ENCODE results near the gene PITX3. TPM values are rescaled to one million over a fixed set of nuclear protein-coding genes. Genes with fewer than 3 reads are reported as not detected.

The PITX3 gene
- total and polyA plus RNA-seq, 10 donors: not detected

DNA sequence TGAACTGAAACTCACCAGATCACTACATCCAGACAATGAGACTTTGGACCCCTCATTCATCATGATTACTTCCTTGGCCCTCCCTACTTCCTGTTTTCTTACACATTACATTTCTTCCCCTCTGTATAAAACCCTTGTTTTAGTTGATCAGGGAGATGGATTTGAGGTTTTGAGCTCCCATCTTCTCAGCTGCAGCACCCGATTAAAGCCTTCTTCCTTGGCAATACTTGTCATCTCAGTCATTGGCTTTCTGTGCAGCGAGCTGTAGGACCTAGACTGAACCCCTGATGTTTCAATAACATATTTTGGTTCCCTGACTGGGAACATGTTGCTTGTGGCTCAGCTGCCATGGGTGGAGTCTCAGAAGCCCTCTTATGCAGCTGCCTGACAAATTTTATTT lies 56.0 kb downstream of the PITX3 start:
- Histone ChIP-seq H3K27me3 (replicated peaks in 1 of 7) (no peaks in the 10 kb centered on the region), H3K4me3 (no peak overlapping the region), H3K9me3 (peaks cover 0 to 9% (median 3%) of the 10 kb centered on the region in 8 donors), H3K27ac (peak overlapping the region in 4 of 8 donors; percentile 46 to 72 (median 56)), H3K36me3 (no peaks in the 10 kb centered on the region), H3K4me1 (peaks cover 0 to 21% (median 14%) of the 10 kb centered on the region in 6 donors)
- 61 to 77% (median 69%) methylated on average over 2 of the region's 2 CpGs for WGBS, 5 donors
- intact Hi-C loops (cut with DNase I; ENCODE audit: low total_unique reads): no loop called here
- no peak for TF ChIP-seq POLR2AphosphoS5 (IDR thresholded peaks at IDR 0.05)
- TF ChIP-seq, protein P1, sequence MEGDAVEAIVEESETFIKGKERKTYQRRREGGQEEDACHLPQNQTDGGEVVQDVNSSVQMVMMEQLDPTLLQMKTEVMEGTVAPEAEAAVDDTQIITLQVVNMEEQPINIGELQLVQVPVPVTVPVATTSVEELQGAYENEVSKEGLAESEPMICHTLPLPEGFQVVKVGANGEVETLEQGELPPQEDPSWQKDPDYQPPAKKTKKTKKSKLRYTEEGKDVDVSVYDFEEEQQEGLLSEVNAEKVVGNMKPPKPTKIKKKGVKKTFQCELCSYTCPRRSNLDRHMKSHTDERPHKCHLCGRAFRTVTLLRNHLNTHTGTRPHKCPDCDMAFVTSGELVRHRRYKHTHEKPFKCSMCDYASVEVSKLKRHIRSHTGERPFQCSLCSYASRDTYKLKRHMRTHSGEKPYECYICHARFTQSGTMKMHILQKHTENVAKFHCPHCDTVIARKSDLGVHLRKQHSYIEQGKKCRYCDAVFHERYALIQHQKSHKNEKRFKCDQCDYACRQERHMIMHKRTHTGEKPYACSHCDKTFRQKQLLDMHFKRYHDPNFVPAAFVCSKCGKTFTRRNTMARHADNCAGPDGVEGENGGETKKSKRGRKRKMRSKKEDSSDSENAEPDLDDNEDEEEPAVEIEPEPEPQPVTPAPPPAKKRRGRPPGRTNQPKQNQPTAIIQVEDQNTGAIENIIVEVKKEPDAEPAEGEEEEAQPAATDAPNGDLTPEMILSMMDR (IDR thresholded peaks at IDR 0.05 in 8 of 11, conservative IDR thresholded peaks at IDR 0.05 in 3 of 11): no peak
- no peak for TF ChIP-seq POLR2A (IDR thresholded peaks at IDR 0.05)
- no peak for DNase-seq

DNA sequence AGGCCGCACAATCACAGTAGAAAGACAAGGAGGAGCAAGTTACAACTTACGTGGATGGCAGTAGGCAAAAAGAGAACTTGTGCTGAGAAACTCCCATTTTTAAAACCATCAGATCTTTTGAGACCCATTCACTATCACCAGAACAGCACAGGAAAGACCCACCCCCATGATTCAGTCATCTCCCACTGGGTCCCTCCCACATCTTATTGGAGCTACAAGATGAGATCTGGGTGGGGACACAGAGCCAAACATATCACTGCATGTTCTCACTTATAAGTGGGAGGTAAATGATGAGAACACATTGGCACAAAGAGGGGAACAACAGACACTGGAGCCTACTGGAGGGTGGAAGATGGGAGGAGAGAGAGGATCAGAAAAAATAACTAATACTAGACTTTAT lies 56.7 kb downstream of the PITX3 start:
- intact Hi-C loops (cut with DNase I; ENCODE audit: low total_unique reads): no loop called here
- Histone ChIP-seq H3K9me3 (peaks cover 0 to 7% (median 0%) of the 10 kb centered on the region in 8 donors), H3K4me1 (peaks cover 0 to 16% (median 13%) of the 10 kb centered on the region in 6 donors), H3K36me3 (no peaks in the 10 kb centered on the region), H3K27ac (no peak overlapping the region), H3K27me3 (replicated peaks in 1 of 7) (no peaks in the 10 kb centered on the region), H3K4me3 (no peak overlapping the region)
- DNase-seq: no peak
- no peak for TF ChIP-seq POLR2AphosphoS5 (IDR thresholded peaks at IDR 0.05)
- no peak for TF ChIP-seq POLR2A (IDR thresholded peaks at IDR 0.05)
- TF ChIP-seq, protein P1 (IDR thresholded peaks at IDR 0.05 in 8 of 11, conservative IDR thresholded peaks at IDR 0.05 in 3 of 11): no peak
- 79 to 95% (median 89%) methylated on average over 2 of the region's 2 CpGs for WGBS, 5 donors

Other genes starting within 250 kb of the PITX3 start
- gene ARMH3, start 185.3 kb downstream of the PITX3 start, total RNA-seq: 10 to 100 TPM; 19.4 to 37.4 (median 25.8) TPM
- 10 to 100 TPM; 11.6 to 13.5 (median 13.5) TPM for gene ARMH3, start 185.3 kb downstream of the PITX3 start, polyA plus RNA-seq
- 10 to 100 TPM; 15.9 to 29.5 (median 21.9) TPM for gene HPS6, start 176.2 kb downstream of the PITX3 start, total RNA-seq
- 10 to 100 TPM in 2 of 3 donors, 1 to 10 TPM in 1; 7.2 to 14.1 (median 10.8) TPM for gene HPS6, start 176.2 kb downstream of the PITX3 start, polyA plus RNA-seq
- 10 to 100 TPM; 59.3 to 89.9 (median 71.1) TPM for gene LDB1, start 121.1 kb downstream of the PITX3 start, total RNA-seq
- gene LDB1, start 121.1 kb downstream of the PITX3 start, polyA plus RNA-seq: 10 to 100 TPM; 22.5 to 50.2 (median 25.4) TPM
- gene PPRC1, start 108.5 kb downstream of the PITX3 start, total RNA-seq: 10 to 100 TPM; 22.3 to 52.5 (median 30.9) TPM
- 10 to 100 TPM; 12.1 to 22.0 (median 15.4) TPM for gene PPRC1, start 108.5 kb downstream of the PITX3 start, polyA plus RNA-seq
- 10 to 100 TPM; 37.2 to 60.0 (median 42.3) TPM for gene NOLC1, start 89.1 kb downstream of the PITX3 start, total RNA-seq
- gene NOLC1, start 89.1 kb downstream of the PITX3 start, polyA plus RNA-seq: 10 to 100 TPM; 24.6 to 36.1 (median 34.8) TPM
- 1 to 10 TPM in 1 of 7 donors, under 1 TPM in 4, not detected in 2; 0.26 to 2.0 (median 0.64) TPM for gene ELOVL3, start 15.2 kb downstream of the PITX3 start, total RNA-seq
- 1 to 10 TPM in 2 of 3 donors, under 1 TPM in 1; 0.08 to 1.1 (median 1.1) TPM for gene ELOVL3, start 15.2 kb downstream of the PITX3 start, polyA plus RNA-seq
- gene GBF1, start 4.0 kb upstream of the PITX3 start, total RNA-seq: 10 to 100 TPM; 36.4 to 42.1 (median 41.3) TPM
- 10 to 100 TPM in 1 of 3 donors, 1 to 10 TPM in 2; 5.8 to 11.5 (median 7.3) TPM for gene GBF1, start 4.0 kb upstream of the PITX3 start, polyA plus RNA-seq
- 100 to 1,000 TPM in 3 of 7 donors, 10 to 100 TPM in 4; 51.6 to 161 (median 75.2) TPM for gene NFKB2, start 154.2 kb upstream of the PITX3 start, total RNA-seq
- 10 to 100 TPM; 34.7 to 55.2 (median 51.9) TPM for gene NFKB2, start 154.2 kb upstream of the PITX3 start, polyA plus RNA-seq
- gene PSD, start 177.3 kb upstream of the PITX3 start, total RNA-seq: 1 to 10 TPM in 6 of 7 donors, under 1 TPM in 1; 0.59 to 2.5 (median 1.3) TPM
- gene PSD, start 177.3 kb upstream of the PITX3 start, polyA plus RNA-seq: 1 to 10 TPM in 2 of 3 donors, under 1 TPM in 1; 0.65 to 1.1 (median 1.0) TPM
- 10 to 100 TPM; 16.7 to 27.9 (median 22.8) TPM for gene FBXL15, start 179.3 kb upstream of the PITX3 start, total RNA-seq
- 10 to 100 TPM; 17.6 to 28.7 (median 23.6) TPM for gene FBXL15, start 179.3 kb upstream of the PITX3 start, polyA plus RNA-seq
- gene CUEDC2, start 191.1 kb upstream of the PITX3 start, total RNA-seq: 10 to 100 TPM; 35.3 to 48.4 (median 43.0) TPM
- 10 to 100 TPM; 48.5 to 59.1 (median 58.7) TPM for gene CUEDC2, start 191.1 kb upstream of the PITX3 start, polyA plus RNA-seq
- under 1 TPM in 4 of 7 donors, not detected in 3; 0.33 to 0.77 (median 0.47) TPM for gene C10orf95, start 210.0 kb upstream of the PITX3 start, total RNA-seq
- under 1 TPM; 0.06 to 0.33 (median 0.18) TPM for gene C10orf95, start 210.0 kb upstream of the PITX3 start, polyA plus RNA-seq